ENCODE data around the gene DOCK2. TPM values are rescaled to one million over a fixed set of nuclear protein-coding genes. Genes with fewer than 3 reads are reported as not detected.

Gene DOCK2
- total RNA-seq, 2 experiments from 2014 or later: 161 to 205 TPM

- TF ChIP-seq, protein P1, sequence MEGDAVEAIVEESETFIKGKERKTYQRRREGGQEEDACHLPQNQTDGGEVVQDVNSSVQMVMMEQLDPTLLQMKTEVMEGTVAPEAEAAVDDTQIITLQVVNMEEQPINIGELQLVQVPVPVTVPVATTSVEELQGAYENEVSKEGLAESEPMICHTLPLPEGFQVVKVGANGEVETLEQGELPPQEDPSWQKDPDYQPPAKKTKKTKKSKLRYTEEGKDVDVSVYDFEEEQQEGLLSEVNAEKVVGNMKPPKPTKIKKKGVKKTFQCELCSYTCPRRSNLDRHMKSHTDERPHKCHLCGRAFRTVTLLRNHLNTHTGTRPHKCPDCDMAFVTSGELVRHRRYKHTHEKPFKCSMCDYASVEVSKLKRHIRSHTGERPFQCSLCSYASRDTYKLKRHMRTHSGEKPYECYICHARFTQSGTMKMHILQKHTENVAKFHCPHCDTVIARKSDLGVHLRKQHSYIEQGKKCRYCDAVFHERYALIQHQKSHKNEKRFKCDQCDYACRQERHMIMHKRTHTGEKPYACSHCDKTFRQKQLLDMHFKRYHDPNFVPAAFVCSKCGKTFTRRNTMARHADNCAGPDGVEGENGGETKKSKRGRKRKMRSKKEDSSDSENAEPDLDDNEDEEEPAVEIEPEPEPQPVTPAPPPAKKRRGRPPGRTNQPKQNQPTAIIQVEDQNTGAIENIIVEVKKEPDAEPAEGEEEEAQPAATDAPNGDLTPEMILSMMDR (conservative IDR thresholded peaks at IDR 0.05; ENCODE audit: low read length): no peak
- no peak for TF ChIP-seq EZH2phosphoT487 (IDR thresholded peaks at IDR 0.05; ENCODE audit: borderline replicate concordance, low read depth, low read length)
- no peaks in the 10 kb centered on the region for H3K9me2 ChIP-seq (ENCODE audit: insufficient read depth, low read length)
- CTCF ChIA-PET (ENCODE audit: unreplicated experiment): no interaction called here
- H3K79me2 ChIP-seq (ENCODE audit: insufficient read depth, low read depth, low read length): no peaks in the 10 kb centered on the region
- POLR2A ChIA-PET: interaction anchor here (0.6 kb wide), 1 partner anchor 8 kb away, joined by 3 read pairs; no protein-coding TSS in a partner anchor
- H3K36me3 ChIP-seq (ENCODE audit: insufficient read depth, low read length): peaks cover 50% of the 10 kb centered on the region
- H3K9me3 ChIP-seq (ENCODE audit: low read length): no peaks in the 10 kb centered on the region
- intact Hi-C loops (cut with micrococcal nuclease; ENCODE audit: unreplicated experiment): no loop called here
- no peak overlapping the region for H3K4me3 ChIP-seq (ENCODE audit: low read depth, low read length, poor library complexity, severe bottlenecking)
- no peak for DNase-seq (ENCODE audit: low spot score)
- H3K4me2 ChIP-seq (ENCODE audit: low read length): no peak overlapping the region
- BruUV-seq (replicated peaks): no TSS peak
- H2AFZ ChIP-seq (ENCODE audit: low read length): no peak overlapping the region
- no peaks in the 10 kb centered on the region for H4K20me1 ChIP-seq (ENCODE audit: insufficient read depth, low read length)
- no peak overlapping the region for H3K27ac ChIP-seq (ENCODE audit: low read depth, low read length, poor library complexity, severe bottlenecking)
- no peaks in the 10 kb centered on the region for H3K4me1 ChIP-seq (ENCODE audit: insufficient read depth, low read length, poor library complexity, severe bottlenecking)
These were observed 164.3 kb downstream of the DOCK2 start for GRCh38 chr5:169801324-169801777.

GRCh38 chr5:169801781-169802180 lies 164.7 kb downstream of the DOCK2 start:
- H3K9me3 ChIP-seq (ENCODE audit: low read length): no peaks in the 10 kb centered on the region
- intact Hi-C loops (cut with micrococcal nuclease; ENCODE audit: unreplicated experiment): no loop called here
- no peak overlapping the region for H2AFZ ChIP-seq (ENCODE audit: low read length)
- H3K4me3 ChIP-seq (ENCODE audit: low read depth, low read length, poor library complexity, severe bottlenecking): no peak overlapping the region
- TF ChIP-seq, protein P1 (conservative IDR thresholded peaks at IDR 0.05; ENCODE audit: low read length): no peak
- TF ChIP-seq EZH2phosphoT487 (IDR thresholded peaks at IDR 0.05; ENCODE audit: borderline replicate concordance, low read depth, low read length): no peak
- no peak for DNase-seq (ENCODE audit: low spot score)
- no peaks in the 10 kb centered on the region for H3K9me2 ChIP-seq (ENCODE audit: insufficient read depth, low read length)
- H3K79me2 ChIP-seq (ENCODE audit: insufficient read depth, low read depth, low read length): no peaks in the 10 kb centered on the region
- H3K36me3 ChIP-seq (ENCODE audit: insufficient read depth, low read length): peaks cover 53% of the 10 kb centered on the region
- no peak overlapping the region for H3K4me2 ChIP-seq (ENCODE audit: low read length)
- CTCF ChIA-PET (ENCODE audit: unreplicated experiment): no interaction called here
- no peak overlapping the region for H3K27ac ChIP-seq (ENCODE audit: low read depth, low read length, poor library complexity, severe bottlenecking)
- no peaks in the 10 kb centered on the region for H4K20me1 ChIP-seq (ENCODE audit: insufficient read depth, low read length)
- POLR2A ChIA-PET: no interaction called here
- no TSS peak for BruUV-seq (replicated peaks)
- no peaks in the 10 kb centered on the region for H3K4me1 ChIP-seq (ENCODE audit: insufficient read depth, low read length, poor library complexity, severe bottlenecking)

DNA sequence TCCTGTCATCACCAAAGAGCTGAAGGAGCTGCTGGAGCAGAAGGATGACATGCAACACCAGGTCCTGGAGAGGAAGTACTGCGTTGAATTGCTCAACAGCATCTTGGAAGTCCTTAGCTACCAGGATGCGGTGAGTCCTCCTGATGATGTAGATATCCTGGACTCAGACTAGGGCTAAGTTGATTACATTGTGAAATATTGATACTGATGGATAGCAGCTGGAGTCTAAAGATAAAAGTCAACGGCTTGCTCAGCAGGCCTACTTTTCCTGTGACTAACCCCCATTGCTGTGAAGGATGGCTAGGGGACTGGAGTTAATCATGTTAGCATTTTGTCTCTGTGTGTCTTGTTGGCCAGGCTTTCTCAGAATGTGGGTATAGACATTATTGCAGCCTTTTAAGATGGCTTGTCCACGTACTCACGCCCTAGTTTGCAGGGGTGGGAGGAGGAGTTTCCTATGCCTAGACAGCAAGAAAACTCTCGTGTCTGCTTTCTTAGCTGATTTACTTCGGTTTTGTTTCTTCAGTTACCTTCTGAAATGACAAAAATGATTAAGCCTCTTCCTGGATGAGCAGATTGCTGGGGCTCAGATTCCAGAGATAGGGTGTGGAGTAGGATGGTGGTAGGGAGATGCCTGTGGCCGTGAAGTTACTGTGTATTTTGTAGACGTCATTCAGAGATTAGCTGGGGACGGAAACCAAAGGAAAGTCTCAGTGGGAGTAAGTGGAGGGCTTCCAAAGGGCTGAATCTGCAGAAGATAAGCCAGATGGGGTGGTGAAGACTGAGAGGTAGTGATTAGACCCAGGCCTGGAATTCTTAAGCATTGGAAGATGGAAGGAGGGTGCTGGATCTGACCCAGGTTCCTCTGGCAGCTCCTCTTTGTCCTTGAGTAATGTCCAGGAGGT lies 166.3 kb downstream of the DOCK2 start:
- POLR2A ChIA-PET: interaction anchor here (1.4 kb wide), 1 partner anchor 15 kb away, joined by 3 read pairs; no protein-coding TSS in a partner anchor

More for the DNA sequence above, 166.3 kb downstream of the DOCK2 start:
- intact Hi-C loops (cut with micrococcal nuclease; ENCODE audit: unreplicated experiment): no loop called here
- H3K79me2 ChIP-seq (ENCODE audit: insufficient read depth, low read depth, low read length): no peaks in the 10 kb centered on the region
- TF ChIP-seq, protein P1 (conservative IDR thresholded peaks at IDR 0.05; ENCODE audit: low read length): no peak
- TF ChIP-seq EZH2phosphoT487 (IDR thresholded peaks at IDR 0.05; ENCODE audit: borderline replicate concordance, low read depth, low read length): no peak
- H4K20me1 ChIP-seq (ENCODE audit: insufficient read depth, low read length): no peaks in the 10 kb centered on the region
- no peak overlapping the region for H3K4me2 ChIP-seq (ENCODE audit: low read length)
- no TSS peak for BruUV-seq (replicated peaks)
- no peaks in the 10 kb centered on the region for H3K9me3 ChIP-seq (ENCODE audit: low read length)
- CTCF ChIA-PET (ENCODE audit: unreplicated experiment): no interaction called here
- no peak overlapping the region for H3K27ac ChIP-seq (ENCODE audit: low read depth, low read length, poor library complexity, severe bottlenecking)
- peaks cover 64% of the 10 kb centered on the region for H3K36me3 ChIP-seq (ENCODE audit: insufficient read depth, low read length)
- H3K9me2 ChIP-seq (ENCODE audit: insufficient read depth, low read length): no peaks in the 10 kb centered on the region
- H3K4me3 ChIP-seq (ENCODE audit: low read depth, low read length, poor library complexity, severe bottlenecking): no peak overlapping the region
- DNase-seq (ENCODE audit: low spot score): no peak
- no peak overlapping the region for H2AFZ ChIP-seq (ENCODE audit: low read length)
- no peaks in the 10 kb centered on the region for H3K4me1 ChIP-seq (ENCODE audit: insufficient read depth, low read length, poor library complexity, severe bottlenecking)

Data from OCI-LY7 (cell line).